Liver (tissue), 9 donors: ENCODE results near the gene GAS7. TPM values are rescaled to one million over a fixed set of nuclear protein-coding genes. Genes with fewer than 3 reads are reported as not detected.

Source experiments
- DNase-seq: peaks from one replicate; pipeline ENCODE4 v3.0.0-alpha.2; 2017; ENCODE audit warnings: low spot score
- H3K27ac ChIP-seq, 2 donors: one replicate each; pipeline ENCODE4 v1.7.0; 2013; ENCODE audit warnings: inconsistent platforms in 2 of 2, low read length in 2 of 2, control low read depth in 1 of 2, low read depth in 1 of 2, mild to moderate bottlenecking in 1 of 2
- H3K27me3 ChIP-seq, 4 donors: one replicate each; pipeline versions ENCODE4 v1.6.1 to v1.7.0; 2013; ENCODE audit warnings: low read length in 3 of 4, inconsistent platforms in 1 of 4, mild to moderate bottlenecking in 1 of 4, moderate library complexity in 1 of 4; ENCODE audit not compliant: control insufficient read depth in 4 of 4, insufficient read depth in 4 of 4
- H3K36me3 ChIP-seq, 4 donors: one replicate each; pipeline versions ENCODE4 v1.6.1 to v1.7.0; 2013; ENCODE audit warnings: low read length in 3 of 4, mild to moderate bottlenecking in 3 of 4, low read depth in 1 of 4, moderate library complexity in 1 of 4; ENCODE audit not compliant: control insufficient read depth in 4 of 4, insufficient read depth in 3 of 4
- H3K4me1 ChIP-seq, 4 donors: one replicate each; pipeline versions ENCODE4 v1.6.1 to v1.7.0; 2013; ENCODE audit warnings: low read length in 3 of 4, mild to moderate bottlenecking in 3 of 4, moderate library complexity in 1 of 4; ENCODE audit not compliant: control insufficient read depth in 4 of 4, insufficient read depth in 4 of 4
- H3K4me3 ChIP-seq, 3 donors: one replicate each; pipeline versions ENCODE4 v1.6.1 to v1.7.0; 2013; ENCODE audit warnings: low read length in 3 of 3, control low read depth in 1 of 3, low read depth in 1 of 3, mild to moderate bottlenecking in 1 of 3
- H3K9ac ChIP-seq, 2 donors: one replicate each; pipeline ENCODE4 v1.7.0; 2013; ENCODE audit warnings: low read length in 2 of 2, mild to moderate bottlenecking in 2 of 2, moderate library complexity in 2 of 2, control low read depth in 1 of 2, low read depth in 1 of 2
- H3K9me3 ChIP-seq, 4 donors: one replicate each; pipeline versions ENCODE4 v1.6.1 to v1.7.0; 2013; ENCODE audit warnings: low read length in 3 of 4; ENCODE audit not compliant: control insufficient read depth in 4 of 4
- EGR1 ChIP-seq, 2 donors: IDR thresholded peaks; 2 replicates each; pipeline ENCODE4 v1.6.1; 2016 to 2018; ENCODE audit warnings: antibody characterized with exemption in 2 of 2, low read depth in 2 of 2
- FOXA1 ChIP-seq: IDR thresholded peaks from 2 replicates; pipeline ENCODE4 v1.6.1; 2016; ENCODE audit warnings: antibody characterized with exemption
- FOXA2 ChIP-seq: IDR thresholded peaks from 2 replicates; pipeline ENCODE4 v1.6.1; 2016; ENCODE audit warnings: antibody characterized with exemption
- GABPA ChIP-seq, 2 donors: IDR thresholded peaks in 1 of 2; conservative IDR thresholded peaks in 1 of 2; 2 replicates each; pipeline ENCODE4 v1.6.1; 2016; ENCODE audit warnings: antibody characterized with exemption in 2 of 2, mild to moderate bottlenecking in 1 of 2, moderate library complexity in 1 of 2
- HNF4A ChIP-seq, 2 donors: conservative IDR thresholded peaks; 2 replicates each; pipeline ENCODE4 v1.6.1; 2016; ENCODE audit warnings: antibody characterized with exemption in 2 of 2, mild to moderate bottlenecking in 2 of 2
- HNF4G ChIP-seq: IDR thresholded peaks from 2 replicates; pipeline ENCODE4 v1.6.1; 2016; ENCODE audit warnings: antibody characterized with exemption
- JUND ChIP-seq, 2 donors: IDR thresholded peaks; 2 replicates each; pipeline ENCODE4 v1.6.1; 2016; ENCODE audit warnings: antibody characterized with exemption in 2 of 2
- NR2F2 ChIP-seq: IDR thresholded peaks from 2 replicates; pipeline ENCODE4 v1.6.1; 2016; ENCODE audit warnings: antibody characterized with exemption
- RAD21 ChIP-seq, 2 donors: IDR thresholded peaks; 2 replicates each; pipeline ENCODE4 v1.6.1; 2016; ENCODE audit warnings: antibody characterized with exemption in 2 of 2, mild to moderate bottlenecking in 2 of 2
- RXRA ChIP-seq, 2 donors: IDR thresholded peaks; 2 replicates each; pipeline ENCODE4 v1.6.1; 2017 to 2018; ENCODE audit warnings: antibody characterized with exemption in 2 of 2, mild to moderate bottlenecking in 1 of 2
- SP1 ChIP-seq: IDR thresholded peaks from 2 replicates; pipeline ENCODE4 v1.6.1; 2018; ENCODE audit warnings: antibody characterized with exemption, mild to moderate bottlenecking
- TAF1 ChIP-seq: conservative IDR thresholded peaks from 2 replicates; pipeline ENCODE4 v1.6.1; 2016; ENCODE audit warnings: antibody characterized with exemption, mild to moderate bottlenecking
- YY1 ChIP-seq: IDR thresholded peaks from 2 replicates; pipeline ENCODE4 v1.6.1; 2016; ENCODE audit warnings: antibody characterized with exemption, mild to moderate bottlenecking
- WGBS: extraction: QIAGEN DNeasy Blood & Tissue Kit; methylation state at CpG from one replicate; pipeline ENCODE4 v1.1.7; 2013; 5-methylcytosine and 5-hydroxymethylcytosine counted together
- polyA plus RNA-seq, 2 donors: library from polyadenylated mRNA; stranded (reverse) in 1 of 2; unstranded in 1 of 2; fragments of 200-250 nt in 1 of 2; fragments of >200 nt in 1 of 2; fragmentation: Nextera tagmentation in 1 of 2; extraction: Ambion mirVana in 1 of 2; gene quantifications; one replicate each; pipeline versions ENCODE4 v1.2.1 to v1.2.3, GENCODE V29; 2013 to 2015
- total RNA-seq, 2 donors: library from RNA; depleted of rRNA; stranded (reverse); fragments of >200 nt; gene quantifications; one replicate each; pipeline ENCODE4 v1.2.3, GENCODE V29; 2014
- TF ChIP-seq, protein P1 (sequence below): IDR thresholded peaks from 2 replicates; pipeline ENCODE4 v1.6.1; 2016; ENCODE audit warnings: antibody characterized with exemption, mild to moderate bottlenecking
- TF ChIP-seq, protein P2 (sequence below): IDR thresholded peaks from 2 replicates; pipeline ENCODE4 v1.6.1; 2016; ENCODE audit warnings: antibody characterized with exemption
- TF ChIP-seq, protein P3 (sequence below): IDR thresholded peaks from 2 replicates; pipeline ENCODE4 v1.6.1; 2016; ENCODE audit warnings: antibody characterized with exemption
- TF ChIP-seq, protein P4 (sequence below): fragments of 150-350 bp; IDR thresholded peaks from 2 replicates; pipeline ENCODE4 v1.5.1; 2017; ENCODE audit warnings: improper control_type of control experiment, low read depth, low read length; ENCODE audit not compliant: missing input control
- TF ChIP-seq, protein P5 (sequence below): IDR thresholded peaks from 2 replicates; pipeline ENCODE4 v1.6.1; 2016; ENCODE audit warnings: antibody characterized with exemption
- donor health status: healthy.
- donor health status: healthy.
- donor health status: healthy.
- donor health status: healthy.
- donor health status: healthy.

Gene GAS7
- total and polyA plus RNA-seq, 4 donors, result 0.79 to 6.1 (median 2.5) TPM

DNA sequence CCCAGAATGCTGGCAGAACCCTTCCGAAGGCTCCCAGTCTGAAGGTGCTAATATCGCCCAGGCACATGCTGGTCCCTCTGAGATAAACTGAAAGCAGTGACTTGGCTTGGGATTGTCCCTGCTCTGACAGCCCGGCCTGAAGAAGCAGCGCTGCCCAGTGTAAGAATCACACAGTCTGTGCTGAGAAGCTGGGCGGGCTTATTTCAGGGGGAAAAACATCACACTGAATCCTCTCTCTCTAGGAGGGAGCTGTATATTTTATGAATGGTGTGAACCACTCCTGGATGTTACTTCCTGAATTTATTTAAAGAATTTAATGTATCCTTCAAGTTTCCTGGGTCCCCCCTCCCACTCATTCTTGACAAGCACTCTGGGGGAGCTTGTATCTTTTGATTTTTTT lies 36.3 kb downstream of the GAS7 start:
- no peak for DNase-seq
- H3K27me3 ChIP-seq, result no peaks in the 10 kb centered on the region
- H3K9me3 ChIP-seq, result peaks cover 0 to 2% (median 0%) of the 10 kb centered on the region in 4 donors
- no peak overlapping the region for H3K9ac ChIP-seq
- 71% methylated on average over 5 of the region's 5 CpGs for WGBS
- no peak overlapping the region for H3K4me3 ChIP-seq
- H3K27ac ChIP-seq, result no peak overlapping the region
- H3K4me1 ChIP-seq, result peaks cover 0 to 1% (median 0%) of the 10 kb centered on the region in 4 donors
- no peaks in the 10 kb centered on the region for H3K36me3 ChIP-seq
- no peak for TF ChIP-seq SP1
- TF ChIP-seq HNF4A (conservative IDR thresholded peaks at IDR 0.05), result no peak
- no peak for TF ChIP-seq FOXA2
- TF ChIP-seq, protein P1, sequence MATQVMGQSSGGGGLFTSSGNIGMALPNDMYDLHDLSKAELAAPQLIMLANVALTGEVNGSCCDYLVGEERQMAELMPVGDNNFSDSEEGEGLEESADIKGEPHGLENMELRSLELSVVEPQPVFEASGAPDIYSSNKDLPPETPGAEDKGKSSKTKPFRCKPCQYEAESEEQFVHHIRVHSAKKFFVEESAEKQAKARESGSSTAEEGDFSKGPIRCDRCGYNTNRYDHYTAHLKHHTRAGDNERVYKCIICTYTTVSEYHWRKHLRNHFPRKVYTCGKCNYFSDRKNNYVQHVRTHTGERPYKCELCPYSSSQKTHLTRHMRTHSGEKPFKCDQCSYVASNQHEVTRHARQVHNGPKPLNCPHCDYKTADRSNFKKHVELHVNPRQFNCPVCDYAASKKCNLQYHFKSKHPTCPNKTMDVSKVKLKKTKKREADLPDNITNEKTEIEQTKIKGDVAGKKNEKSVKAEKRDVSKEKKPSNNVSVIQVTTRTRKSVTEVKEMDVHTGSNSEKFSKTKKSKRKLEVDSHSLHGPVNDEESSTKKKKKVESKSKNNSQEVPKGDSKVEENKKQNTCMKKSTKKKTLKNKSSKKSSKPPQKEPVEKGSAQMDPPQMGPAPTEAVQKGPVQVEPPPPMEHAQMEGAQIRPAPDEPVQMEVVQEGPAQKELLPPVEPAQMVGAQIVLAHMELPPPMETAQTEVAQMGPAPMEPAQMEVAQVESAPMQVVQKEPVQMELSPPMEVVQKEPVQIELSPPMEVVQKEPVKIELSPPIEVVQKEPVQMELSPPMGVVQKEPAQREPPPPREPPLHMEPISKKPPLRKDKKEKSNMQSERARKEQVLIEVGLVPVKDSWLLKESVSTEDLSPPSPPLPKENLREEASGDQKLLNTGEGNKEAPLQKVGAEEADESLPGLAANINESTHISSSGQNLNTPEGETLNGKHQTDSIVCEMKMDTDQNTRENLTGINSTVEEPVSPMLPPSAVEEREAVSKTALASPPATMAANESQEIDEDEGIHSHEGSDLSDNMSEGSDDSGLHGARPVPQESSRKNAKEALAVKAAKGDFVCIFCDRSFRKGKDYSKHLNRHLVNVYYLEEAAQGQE, result no peak
- TF ChIP-seq, protein P2, sequence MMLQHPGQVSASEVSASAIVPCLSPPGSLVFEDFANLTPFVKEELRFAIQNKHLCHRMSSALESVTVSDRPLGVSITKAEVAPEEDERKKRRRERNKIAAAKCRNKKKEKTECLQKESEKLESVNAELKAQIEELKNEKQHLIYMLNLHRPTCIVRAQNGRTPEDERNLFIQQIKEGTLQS, result no peak
- no peak for TF ChIP-seq RAD21 (IDR thresholded peaks at IDR 0.05)
- no peak for TF ChIP-seq GABPA (IDR thresholded peaks at IDR 0.05 in 1 of 2, conservative IDR thresholded peaks at IDR 0.05 in 1 of 2)
- TF ChIP-seq FOXA1, result no peak
- TF ChIP-seq JUND (IDR thresholded peaks at IDR 0.05), result no peak
- TF ChIP-seq, protein P3, sequence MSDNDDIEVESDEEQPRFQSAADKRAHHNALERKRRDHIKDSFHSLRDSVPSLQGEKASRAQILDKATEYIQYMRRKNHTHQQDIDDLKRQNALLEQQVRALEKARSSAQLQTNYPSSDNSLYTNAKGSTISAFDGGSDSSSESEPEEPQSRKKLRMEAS, result no peak
- TF ChIP-seq NR2F2, result no peak
- no peak for TF ChIP-seq RXRA (IDR thresholded peaks at IDR 0.05)
- no peak for TF ChIP-seq EGR1 (IDR thresholded peaks at IDR 0.05; ENCODE audit: low read depth in 2 of 2)
- TF ChIP-seq YY1, result no peak
- TF ChIP-seq, protein P4, sequence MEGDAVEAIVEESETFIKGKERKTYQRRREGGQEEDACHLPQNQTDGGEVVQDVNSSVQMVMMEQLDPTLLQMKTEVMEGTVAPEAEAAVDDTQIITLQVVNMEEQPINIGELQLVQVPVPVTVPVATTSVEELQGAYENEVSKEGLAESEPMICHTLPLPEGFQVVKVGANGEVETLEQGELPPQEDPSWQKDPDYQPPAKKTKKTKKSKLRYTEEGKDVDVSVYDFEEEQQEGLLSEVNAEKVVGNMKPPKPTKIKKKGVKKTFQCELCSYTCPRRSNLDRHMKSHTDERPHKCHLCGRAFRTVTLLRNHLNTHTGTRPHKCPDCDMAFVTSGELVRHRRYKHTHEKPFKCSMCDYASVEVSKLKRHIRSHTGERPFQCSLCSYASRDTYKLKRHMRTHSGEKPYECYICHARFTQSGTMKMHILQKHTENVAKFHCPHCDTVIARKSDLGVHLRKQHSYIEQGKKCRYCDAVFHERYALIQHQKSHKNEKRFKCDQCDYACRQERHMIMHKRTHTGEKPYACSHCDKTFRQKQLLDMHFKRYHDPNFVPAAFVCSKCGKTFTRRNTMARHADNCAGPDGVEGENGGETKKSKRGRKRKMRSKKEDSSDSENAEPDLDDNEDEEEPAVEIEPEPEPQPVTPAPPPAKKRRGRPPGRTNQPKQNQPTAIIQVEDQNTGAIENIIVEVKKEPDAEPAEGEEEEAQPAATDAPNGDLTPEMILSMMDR, result no peak
- TF ChIP-seq HNF4G, result no peak
- TF ChIP-seq, protein P5, sequence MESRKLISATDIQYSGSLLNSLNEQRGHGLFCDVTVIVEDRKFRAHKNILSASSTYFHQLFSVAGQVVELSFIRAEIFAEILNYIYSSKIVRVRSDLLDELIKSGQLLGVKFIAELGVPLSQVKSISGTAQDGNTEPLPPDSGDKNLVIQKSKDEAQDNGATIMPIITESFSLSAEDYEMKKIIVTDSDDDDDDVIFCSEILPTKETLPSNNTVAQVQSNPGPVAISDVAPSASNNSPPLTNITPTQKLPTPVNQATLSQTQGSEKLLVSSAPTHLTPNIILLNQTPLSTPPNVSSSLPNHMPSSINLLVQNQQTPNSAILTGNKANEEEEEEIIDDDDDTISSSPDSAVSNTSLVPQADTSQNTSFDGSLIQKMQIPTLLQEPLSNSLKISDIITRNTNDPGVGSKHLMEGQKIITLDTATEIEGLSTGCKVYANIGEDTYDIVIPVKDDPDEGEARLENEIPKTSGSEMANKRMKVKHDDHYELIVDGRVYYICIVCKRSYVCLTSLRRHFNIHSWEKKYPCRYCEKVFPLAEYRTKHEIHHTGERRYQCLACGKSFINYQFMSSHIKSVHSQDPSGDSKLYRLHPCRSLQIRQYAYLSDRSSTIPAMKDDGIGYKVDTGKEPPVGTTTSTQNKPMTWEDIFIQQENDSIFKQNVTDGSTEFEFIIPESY, result no peak
- TF ChIP-seq TAF1, result no peak
